Right atrium auricular region (tissue), 2 donors: ENCODE measurements around the gene PPM1N. TPM values are rescaled to one million over a fixed set of nuclear protein-coding genes. Genes with fewer than 3 reads are reported as not detected.

Experiments
- DNase-seq: peaks from one replicate; pipeline ENCODE4 v3.0.0-alpha.2; 2019; ENCODE audit warnings: low spot score
- H3K27ac ChIP-seq, 2 donors: fragments of 200-600 bp; sonication (generic); 1 replicate in 1 of 2; 2 replicates in 1 of 2; pipeline ENCODE4 v1.5.1; 2016 to 2019
- H3K27me3 ChIP-seq, 2 donors: fragments of 200-600 bp; sonication (generic); one replicate each; pipeline versions ENCODE4 v1.5.1 to v1.6.0; 2017 to 2019
- H3K36me3 ChIP-seq: fragments of 200-600 bp; sonication (generic); one replicate; pipeline ENCODE4 v1.5.1; 2016
- H3K4me1 ChIP-seq, 2 donors: fragments of 200-600 bp; sonication (generic); one replicate each; pipeline versions ENCODE4 v1.5.1 to v1.6.0; 2017 to 2019
- H3K4me3 ChIP-seq, 2 donors: fragments of 200-600 bp; sonication (generic); 1 replicate in 1 of 2; 2 replicates in 1 of 2; pipeline ENCODE4 v1.5.1; 2017 to 2019; ENCODE audit warnings: mild to moderate bottlenecking in 1 of 2, moderate library complexity in 1 of 2
- H3K9me3 ChIP-seq, 2 donors: fragments of 200-600 bp; sonication (generic); one replicate each; pipeline ENCODE4 v1.5.1; 2019
- CTCF ChIP-seq, 2 donors: fragments of 200-600 bp; sonication (generic); IDR thresholded peaks; one replicate each; pipeline ENCODE4 v1.5.1; 2019; ENCODE audit warnings: antibody characterized with exemption in 2 of 2
- total RNA-seq, 2 donors: library from RNA; depleted of rRNA; stranded (reverse); fragments of >200 nt; gene quantifications; one replicate each; pipeline ENCODE4 v1.1.0, GENCODE V29; 2016

The PPM1N gene
- total RNA-seq, 2 donors from 2014 or later = 1.8 TPM; not detected in 1

DNA sequence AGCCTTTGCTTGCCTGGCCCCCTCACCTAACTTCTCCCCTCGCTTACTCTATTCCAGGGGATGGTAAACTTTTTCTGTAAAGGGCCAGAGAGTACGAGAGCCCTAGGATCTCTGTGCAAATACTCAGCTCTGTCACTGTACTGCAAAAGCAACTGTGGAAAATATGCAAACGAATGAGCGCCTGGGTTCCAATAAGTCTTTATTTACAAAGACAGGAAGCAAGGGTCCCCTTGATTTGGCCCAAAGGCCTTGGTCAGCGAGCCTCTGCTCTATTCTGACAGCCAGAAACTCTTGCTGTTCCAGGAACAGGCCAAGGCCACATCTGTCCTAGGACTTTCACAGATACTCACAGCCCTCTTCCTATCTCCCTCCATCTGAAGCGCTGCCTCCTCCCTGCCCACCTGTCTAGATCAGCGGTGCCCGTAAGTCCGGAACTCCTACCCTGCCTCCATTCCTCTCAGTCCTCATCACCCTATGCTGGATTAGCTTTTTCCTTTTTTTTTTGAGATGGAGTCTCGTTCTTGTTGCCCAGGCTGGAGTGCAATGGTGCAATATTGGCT lies 49.0 kb downstream of the PPM1N start:
- Histone ChIP-seq H3K4me1 (no peaks in the 10 kb centered on the region), H3K27ac (no peak overlapping the region), H3K27me3 (no peaks in the 10 kb centered on the region), H3K9me3 (no peaks in the 10 kb centered on the region), H3K4me3 (no peak overlapping the region), H3K36me3 (no peaks in the 10 kb centered on the region)
- no peak for TF ChIP-seq CTCF (IDR thresholded peaks at IDR 0.05)
- DNase-seq = no peak

- Histone ChIP-seq H3K36me3 (peaks cover 5% of the 10 kb centered on the region), H3K27me3 (no peaks in the 10 kb centered on the region), H3K27ac (no peak overlapping the region), H3K4me3 (no peak overlapping the region), H3K4me1 (no peaks in the 10 kb centered on the region), H3K9me3 (no peaks in the 10 kb centered on the region)
- DNase-seq = no peak
- no peak for TF ChIP-seq CTCF (IDR thresholded peaks at IDR 0.05)
Measured at GRCh38 chr19:45547965-45548609, 49.8 kb downstream of the PPM1N start.

Other genes starting within 250 kb of the PPM1N start
- gene MARK4, start 247.2 kb upstream of the PPM1N start, total RNA-seq = 10 to 100 TPM; 18.2 to 24.1 TPM
- 1,000 to 10,000 TPM; 3,033 to 6,121 TPM for gene CKM, start 175.6 kb upstream of the PPM1N start, total RNA-seq
- gene KLC3, start 157.7 kb upstream of the PPM1N start, total RNA-seq = under 1 TPM in 1 of 2 donors, not detected in 1; 0.75 TPM
- gene ERCC2, start 127.9 kb upstream of the PPM1N start, total RNA-seq = 10 to 100 TPM in 1 of 2 donors, 1 to 10 TPM in 1; 8.6 to 11.2 TPM
- 100 to 1,000 TPM; 112 to 230 TPM for gene PPP1R13L, start 93.4 kb upstream of the PPM1N start, total RNA-seq
- gene POLR1G, start 91.8 kb upstream of the PPM1N start, total RNA-seq = 1 to 10 TPM; 5.5 to 5.6 TPM
- 100 to 1,000 TPM; 110 to 126 TPM for gene ERCC1, start 74.5 kb upstream of the PPM1N start, total RNA-seq
- gene FOSB, start 30.4 kb upstream of the PPM1N start, total RNA-seq = 10 to 100 TPM; 17.8 to 19.7 TPM
- gene RTN2, start 1.4 kb upstream of the PPM1N start, total RNA-seq = 10 to 100 TPM; 22.8 to 24.0 TPM
- 10 to 100 TPM; 61.4 to 61.7 TPM for gene VASP, start 9.0 kb downstream of the PPM1N start, total RNA-seq
- gene OPA3, start 86.4 kb downstream of the PPM1N start, total RNA-seq = 10 to 100 TPM; 15.8 to 33.5 TPM
- gene GPR4, start 103.8 kb downstream of the PPM1N start, total RNA-seq = 10 to 100 TPM in 1 of 2 donors, 1 to 10 TPM in 1; 6.2 to 12.1 TPM
- 10 to 100 TPM; 18.7 to 22.5 TPM for gene EML2, start 141.0 kb downstream of the PPM1N start, total RNA-seq
- gene GIPR, start 169.8 kb downstream of the PPM1N start, total RNA-seq = 1 to 10 TPM; 2.7 to 3.1 TPM
- gene SNRPD2, start 193.5 kb downstream of the PPM1N start, total RNA-seq = 100 to 1,000 TPM; 158 to 201 TPM
- gene QPCTL, start 194.2 kb downstream of the PPM1N start, total RNA-seq = 1 to 10 TPM; 2.4 to 3.0 TPM
- 10 to 100 TPM; 11.6 to 12.1 TPM for gene FBXO46, start 232.5 kb downstream of the PPM1N start, total RNA-seq
- under 1 TPM; 0.78 to 0.90 TPM for gene MEIOSIN, start 235.0 kb downstream of the PPM1N start, total RNA-seq